Karpas-422 (cell line): ENCODE measurements around the gene NFIA. TPM values are rescaled to one million over a fixed set of nuclear protein-coding genes. Genes with fewer than 3 reads are reported as not detected.
A peak's percentile ranks its signal among the peaks of the same experiment; 100 is the strongest.

ENCODE experiments used
- DNase-seq: peaks from one replicate; pipeline ENCODE4 v3.0.0-alpha.2; 2015
- H2AFZ ChIP-seq: fragments of 200-600 bp; sonication (generic); 2 replicates; pipeline ENCODE4 v1.6.1; 2014; ENCODE audit warnings: antibody characterized with exemption, low read length, mixed read lengths
- H3K27ac ChIP-seq: fragments of 200-600 bp; sonication (generic); 2 replicates; pipeline ENCODE4 v1.5.1; 2014; ENCODE audit warnings: mild to moderate bottlenecking, low read length, moderate library complexity
- H3K27me3 ChIP-seq: fragments of 200-600 bp; sonication (generic); 2 replicates; pipeline ENCODE4 v1.6.1; 2014; ENCODE audit warnings: low read length, mixed read lengths
- H3K36me3 ChIP-seq: fragments of 200-600 bp; sonication (generic); 2 replicates; pipeline ENCODE4 v1.6.1; 2014; ENCODE audit warnings: low read length, mixed read lengths; ENCODE audit not compliant: insufficient read depth
- H3K4me1 ChIP-seq: fragments of 200-600 bp; sonication (generic); 2 replicates; pipeline ENCODE4 v1.6.1; 2014; ENCODE audit warnings: mild to moderate bottlenecking, low read length, mixed read lengths
- H3K4me2 ChIP-seq: fragments of 200-600 bp; sonication (generic); 2 replicates; pipeline ENCODE4 v1.6.1; 2014; ENCODE audit warnings: low read length, low read depth, mild to moderate bottlenecking; ENCODE audit not compliant: poor library complexity, severe bottlenecking
- H3K4me3 ChIP-seq: fragments of 200-600 bp; sonication (generic); 2 replicates; pipeline ENCODE4 v1.5.1; 2014; ENCODE audit warnings: mild to moderate bottlenecking, antibody characterized with exemption, low read length, mixed read lengths
- H3K79me2 ChIP-seq: fragments of 200-600 bp; sonication (generic); 2 replicates; pipeline ENCODE4 v1.6.1; 2014; ENCODE audit warnings: mild to moderate bottlenecking, low read length, mixed read lengths
- H3K9ac ChIP-seq: fragments of 200-600 bp; sonication (generic); 2 replicates; pipeline ENCODE4 v1.6.0; 2014; ENCODE audit warnings: low read length
- H3K9me2 ChIP-seq: fragments of 200-600 bp; sonication (generic), shearing (Covaris generic); replicated peaks from 2 replicates; pipeline ENCODE4 v1.6.0; 2014; ENCODE audit warnings: mild to moderate bottlenecking, low read length, moderate library complexity; ENCODE audit not compliant: insufficient read depth
- H3K9me3 ChIP-seq: fragments of 300-700, 200-600 bp; sonication (generic); 2 replicates; pipeline ENCODE4 v1.6.1; 2014; ENCODE audit warnings: low read length, mixed read lengths
- H4K20me1 ChIP-seq: fragments of 200-600 bp; sonication (generic); 2 replicates; pipeline ENCODE4 v1.6.1; 2014; ENCODE audit warnings: mild to moderate bottlenecking, antibody characterized with exemption, low read length, low read depth; ENCODE audit not compliant: insufficient read depth
- total RNA-seq: library from RNA; depleted of rRNA; stranded (reverse); fragments of >200 nt; shearing (Covaris generic); gene quantifications from 2 replicates; pipeline ENCODE4 v1.2.3, GENCODE V29; 2014; ENCODE audit warnings: low replicate concordance

NFIA gene
- total RNA-seq, 1 experiment from 2014 or later, result 38.3 TPM

- H3K27me3 ChIP-seq, result no peaks in the 10 kb centered on the region
- peak overlapping the region; percentile 39 for H3K27ac ChIP-seq
- DNase-seq, result no peak
- peaks cover 4% of the 10 kb centered on the region for H4K20me1 ChIP-seq
- H3K9me3 ChIP-seq, result no peaks in the 10 kb centered on the region
- no peaks in the 10 kb centered on the region for H3K9me2 ChIP-seq
- peaks cover 73% of the 10 kb centered on the region for H3K79me2 ChIP-seq
- no peak overlapping the region for H2AFZ ChIP-seq
- peaks cover 47% of the 10 kb centered on the region for H3K4me1 ChIP-seq
- H3K9ac ChIP-seq, result no peak overlapping the region
- peaks cover 16% of the 10 kb centered on the region; the same call in 1 of the 2 replicates for H3K36me3 ChIP-seq
- H3K4me3 ChIP-seq, result peak overlapping the region; percentile 46; the same call in 1 of the 2 replicates
- peak overlapping the region; percentile 60 for H3K4me2 ChIP-seq
Observed at GRCh38 chr1:61085206-61085982, 3.0 kb downstream of the NFIA start.

GRCh38 chr1:61085983-61086644 lies 3.8 kb downstream of the NFIA start:
- Histone ChIP-seq H4K20me1 (peaks cover 9% of the 10 kb centered on the region), H3K9me2 (no peaks in the 10 kb centered on the region), H3K27ac (no peak overlapping the region), H3K4me2 (peak overlapping the region; percentile 60), H3K4me1 (peaks cover 40% of the 10 kb centered on the region), H3K4me3 (no peak overlapping the region), H3K9ac (no peak overlapping the region), H3K79me2 (peaks cover 80% of the 10 kb centered on the region), H3K9me3 (no peaks in the 10 kb centered on the region), H3K27me3 (no peaks in the 10 kb centered on the region), H3K36me3 (peaks cover 22% of the 10 kb centered on the region; the same call in 1 of the 2 replicates), H2AFZ (no peak overlapping the region)
- DNase-seq, result no peak

- Histone ChIP-seq H3K79me2 (peaks cover 93% of the 10 kb centered on the region), H3K4me2 (no peak overlapping the region)
Observed at GRCh38 chr1:61087571-61087970, 5.2 kb downstream of the NFIA start.

DNA sequence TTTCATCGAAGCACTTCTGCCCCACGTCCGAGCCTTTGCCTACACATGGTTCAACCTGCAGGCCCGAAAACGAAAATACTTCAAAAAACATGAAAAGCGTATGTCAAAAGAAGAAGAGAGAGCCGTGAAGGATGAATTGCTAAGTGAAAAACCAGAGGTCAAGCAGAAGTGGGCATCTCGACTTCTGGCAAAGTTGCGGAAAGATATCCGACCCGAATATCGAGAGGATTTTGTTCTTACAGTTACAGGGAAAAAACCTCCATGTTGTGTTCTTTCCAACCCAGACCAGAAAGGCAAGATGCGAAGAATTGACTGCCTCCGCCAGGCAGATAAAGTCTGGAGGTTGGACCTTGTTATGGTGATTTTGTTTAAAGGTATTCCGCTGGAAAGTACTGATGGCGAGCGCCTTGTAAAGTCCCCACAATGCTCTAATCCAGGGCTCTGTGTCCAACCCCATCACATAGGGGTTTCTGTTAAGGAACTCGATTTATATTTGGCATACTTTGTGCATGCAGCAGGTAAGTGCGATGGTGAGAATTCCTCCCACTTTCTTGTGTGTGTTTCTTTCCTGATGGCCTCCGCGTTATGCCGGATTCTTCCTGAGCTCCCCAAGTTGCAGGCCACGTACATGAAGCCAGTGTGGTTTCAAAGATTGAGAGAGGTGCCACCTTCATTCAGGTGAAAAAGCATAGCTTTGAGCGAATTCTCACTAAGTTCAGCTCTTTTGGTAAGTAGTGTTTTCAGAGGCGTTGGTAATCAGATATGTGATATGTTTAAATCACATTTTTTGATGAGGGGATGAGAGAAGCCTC lies 6.0 kb downstream of the NFIA start:
- no peak for DNase-seq
- H3K9me2 ChIP-seq, result no peaks in the 10 kb centered on the region
- H3K9me3 ChIP-seq, result no peaks in the 10 kb centered on the region
- H3K27ac ChIP-seq, result no peak overlapping the region
- H3K4me2 ChIP-seq, result no peak overlapping the region
- H4K20me1 ChIP-seq, result peaks cover 21% of the 10 kb centered on the region
- H3K79me2 ChIP-seq, result peaks cover 93% of the 10 kb centered on the region
- H3K9ac ChIP-seq, result no peak overlapping the region
- H3K27me3 ChIP-seq, result no peaks in the 10 kb centered on the region
- no peak overlapping the region for H2AFZ ChIP-seq
- peaks cover 27% of the 10 kb centered on the region; the same call in 1 of the 2 replicates for H3K36me3 ChIP-seq
- peaks cover 52% of the 10 kb centered on the region for H3K4me1 ChIP-seq
- no peak overlapping the region for H3K4me3 ChIP-seq

More at GRCh38 chr1:61087571-61087970, 5.2 kb downstream of the NFIA start:
- no peak overlapping the region for H3K9ac ChIP-seq
- DNase-seq, result no peak
- no peak overlapping the region for H3K4me3 ChIP-seq
- H3K36me3 ChIP-seq, result peaks cover 26% of the 10 kb centered on the region; the same call in 1 of the 2 replicates
- H3K27ac ChIP-seq, result no peak overlapping the region
- no peaks in the 10 kb centered on the region for H3K27me3 ChIP-seq
- H3K9me3 ChIP-seq, result no peaks in the 10 kb centered on the region
- peaks cover 47% of the 10 kb centered on the region for H3K4me1 ChIP-seq
- H4K20me1 ChIP-seq, result peaks cover 20% of the 10 kb centered on the region
- H2AFZ ChIP-seq, result no peak overlapping the region
- H3K9me2 ChIP-seq, result no peaks in the 10 kb centered on the region

DNA sequence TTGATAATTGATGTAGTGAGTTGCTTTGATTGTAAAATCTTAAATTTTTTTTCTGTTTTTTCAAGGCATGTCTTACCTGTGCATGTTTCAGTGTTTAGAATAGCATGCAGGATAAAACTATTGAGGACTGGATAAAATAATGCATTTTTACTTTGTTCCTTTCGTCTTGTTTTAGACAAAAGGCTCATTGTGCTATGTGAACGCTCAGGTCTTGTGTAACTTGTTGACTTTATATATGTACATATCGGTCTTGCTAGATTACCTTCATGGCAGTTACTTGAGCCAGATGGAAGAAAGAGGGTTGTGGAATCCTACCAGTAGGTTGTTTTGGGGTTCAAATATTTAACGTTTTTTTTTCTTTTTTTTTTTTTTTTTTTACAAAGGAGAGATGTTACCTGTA lies 7.0 kb downstream of the NFIA start:
- H3K9me2 ChIP-seq, result no peaks in the 10 kb centered on the region
- peaks cover 95% of the 10 kb centered on the region for H3K79me2 ChIP-seq
- no peak overlapping the region for H3K9ac ChIP-seq
- H3K36me3 ChIP-seq, result peaks cover 27% of the 10 kb centered on the region; the same call in 1 of the 2 replicates
- no peak for DNase-seq
- H3K4me3 ChIP-seq, result no peak overlapping the region
- peaks cover 21% of the 10 kb centered on the region for H4K20me1 ChIP-seq
- H3K27ac ChIP-seq, result no peak overlapping the region
- peaks cover 55% of the 10 kb centered on the region for H3K4me1 ChIP-seq
- no peak overlapping the region for H3K4me2 ChIP-seq
- no peaks in the 10 kb centered on the region for H3K27me3 ChIP-seq
- no peak overlapping the region for H2AFZ ChIP-seq
- H3K9me3 ChIP-seq, result no peaks in the 10 kb centered on the region

DNA sequence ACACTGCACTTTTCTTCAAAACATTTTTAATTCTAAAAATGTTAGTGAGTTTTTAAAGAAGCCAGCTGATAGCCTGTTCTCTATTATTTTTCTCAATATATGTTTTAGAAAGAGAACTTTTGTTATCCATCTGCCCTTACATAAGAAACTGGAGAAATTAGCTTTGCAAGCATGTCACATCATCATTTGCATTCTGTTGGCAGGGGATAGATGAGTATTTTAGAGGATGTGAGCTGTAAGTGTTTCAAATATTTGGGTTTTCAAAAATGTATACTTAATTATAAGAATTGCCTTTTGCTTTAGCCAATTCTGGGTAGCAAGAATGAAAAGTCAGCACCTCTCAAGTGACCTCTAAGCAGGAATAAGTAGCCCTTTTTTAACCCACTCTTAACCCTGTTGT lies 7.4 kb downstream of the NFIA start:
- Histone ChIP-seq H3K4me3 (no peak overlapping the region), H3K79me2 (peaks cover 95% of the 10 kb centered on the region), H4K20me1 (peaks cover 24% of the 10 kb centered on the region), H3K9me2 (no peaks in the 10 kb centered on the region), H3K27me3 (no peaks in the 10 kb centered on the region), H3K27ac (no peak overlapping the region), H2AFZ (no peak overlapping the region), H3K9ac (no peak overlapping the region), H3K36me3 (peaks cover 27% of the 10 kb centered on the region; the same call in 1 of the 2 replicates), H3K4me2 (no peak overlapping the region), H3K4me1 (peaks cover 55% of the 10 kb centered on the region), H3K9me3 (no peaks in the 10 kb centered on the region)
- no peak for DNase-seq

GRCh38 chr1:61090546-61091202 lies 8.3 kb downstream of the NFIA start:
- H3K27ac ChIP-seq, result no peak overlapping the region
- H2AFZ ChIP-seq, result no peak overlapping the region
- H3K36me3 ChIP-seq, result peaks cover 27% of the 10 kb centered on the region; the same call in 1 of the 2 replicates
- H3K79me2 ChIP-seq, result peaks cover 95% of the 10 kb centered on the region
- H3K4me2 ChIP-seq, result no peak overlapping the region
- no peak for DNase-seq
- no peak overlapping the region for H3K4me3 ChIP-seq
- H3K9me2 ChIP-seq, result no peaks in the 10 kb centered on the region
- H3K27me3 ChIP-seq, result no peaks in the 10 kb centered on the region
- no peak overlapping the region for H3K9ac ChIP-seq
- H3K4me1 ChIP-seq, result peaks cover 55% of the 10 kb centered on the region
- no peaks in the 10 kb centered on the region for H3K9me3 ChIP-seq
- H4K20me1 ChIP-seq, result peaks cover 27% of the 10 kb centered on the region
